Measurements from ENCODE around the gene CYLD.

The CYLD gene

GRCh38 chr16:50845296-50845695 is 103.4 kb downstream of the CYLD start:
- H3K79me2 ChIP-seq (ENCODE audit: control insufficient read depth, insufficient read depth, low read length, unreplicated experiment): no peaks in the 10 kb centered on the region
- no peaks in the 10 kb centered on the region for H3K36me3 ChIP-seq (ENCODE audit: insufficient read depth, low read length)
- no peaks in the 10 kb centered on the region for H3K4me1 ChIP-seq (ENCODE audit: control insufficient read depth, insufficient read depth, low read length, unreplicated experiment)
- H2AFZ ChIP-seq (ENCODE audit: low read length, unreplicated experiment): no peak overlapping the region
- H3K4me3 ChIP-seq (ENCODE audit: low read depth, low read length): no peak overlapping the region
- H3K27me3 ChIP-seq (ENCODE audit: insufficient read depth, low read length): peaks cover 33% of the 10 kb centered on the region
- H3K27ac ChIP-seq (ENCODE audit: low read depth, low read length): no peak overlapping the region

GRCh38 chr16:50846511-50846910 is 104.6 kb downstream of the CYLD start:
- H3K27me3 ChIP-seq (ENCODE audit: insufficient read depth, low read length): peaks cover 33% of the 10 kb centered on the region
- H3K79me2 ChIP-seq (ENCODE audit: control insufficient read depth, insufficient read depth, low read length, unreplicated experiment): no peaks in the 10 kb centered on the region
- H3K36me3 ChIP-seq (ENCODE audit: insufficient read depth, low read length): no peaks in the 10 kb centered on the region
- no peak overlapping the region for H3K27ac ChIP-seq (ENCODE audit: low read depth, low read length)
- H2AFZ ChIP-seq (ENCODE audit: low read length, unreplicated experiment): no peak overlapping the region
- H3K4me3 ChIP-seq (ENCODE audit: low read depth, low read length): no peak overlapping the region
- H3K4me1 ChIP-seq (ENCODE audit: control insufficient read depth, insufficient read depth, low read length, unreplicated experiment): no peaks in the 10 kb centered on the region

GRCh38 chr16:50847166-50847565 is 105.3 kb downstream of the CYLD start:
- Histone ChIP-seq H2AFZ (ENCODE audit: low read length, unreplicated experiment) (no peak overlapping the region), H3K36me3 (ENCODE audit: insufficient read depth, low read length) (no peaks in the 10 kb centered on the region), H3K4me3 (ENCODE audit: low read depth, low read length) (no peak overlapping the region), H3K27ac (ENCODE audit: low read depth, low read length) (no peak overlapping the region), H3K4me1 (ENCODE audit: control insufficient read depth, insufficient read depth, low read length, unreplicated experiment) (no peaks in the 10 kb centered on the region), H3K27me3 (ENCODE audit: insufficient read depth, low read length) (peaks cover 33% of the 10 kb centered on the region), H3K79me2 (ENCODE audit: control insufficient read depth, insufficient read depth, low read length, unreplicated experiment) (no peaks in the 10 kb centered on the region)

GRCh38 chr16:50848755-50849514 is 107.0 kb downstream of the CYLD start:
- Histone ChIP-seq H3K36me3 (ENCODE audit: insufficient read depth, low read length) (no peaks in the 10 kb centered on the region), H3K79me2 (ENCODE audit: control insufficient read depth, insufficient read depth, low read length, unreplicated experiment) (no peaks in the 10 kb centered on the region)

More at GRCh38 chr16:50848755-50849514, 107.0 kb downstream of the CYLD start:
- Histone ChIP-seq H3K4me3 (ENCODE audit: low read depth, low read length) (no peak overlapping the region), H2AFZ (ENCODE audit: low read length, unreplicated experiment) (no peak overlapping the region), H3K4me1 (ENCODE audit: control insufficient read depth, insufficient read depth, low read length, unreplicated experiment) (no peaks in the 10 kb centered on the region), H3K27ac (ENCODE audit: low read depth, low read length) (no peak overlapping the region), H3K27me3 (ENCODE audit: insufficient read depth, low read length) (peaks cover 26% of the 10 kb centered on the region)
